ENCODE results near the gene NPBWR2.
"Not testable (repeated sequence)": the region's sequence is repeated elsewhere in the genome, so short reads cannot be mapped to it uniquely, and the experiment has no call there.

Gene NPBWR2

DNA sequence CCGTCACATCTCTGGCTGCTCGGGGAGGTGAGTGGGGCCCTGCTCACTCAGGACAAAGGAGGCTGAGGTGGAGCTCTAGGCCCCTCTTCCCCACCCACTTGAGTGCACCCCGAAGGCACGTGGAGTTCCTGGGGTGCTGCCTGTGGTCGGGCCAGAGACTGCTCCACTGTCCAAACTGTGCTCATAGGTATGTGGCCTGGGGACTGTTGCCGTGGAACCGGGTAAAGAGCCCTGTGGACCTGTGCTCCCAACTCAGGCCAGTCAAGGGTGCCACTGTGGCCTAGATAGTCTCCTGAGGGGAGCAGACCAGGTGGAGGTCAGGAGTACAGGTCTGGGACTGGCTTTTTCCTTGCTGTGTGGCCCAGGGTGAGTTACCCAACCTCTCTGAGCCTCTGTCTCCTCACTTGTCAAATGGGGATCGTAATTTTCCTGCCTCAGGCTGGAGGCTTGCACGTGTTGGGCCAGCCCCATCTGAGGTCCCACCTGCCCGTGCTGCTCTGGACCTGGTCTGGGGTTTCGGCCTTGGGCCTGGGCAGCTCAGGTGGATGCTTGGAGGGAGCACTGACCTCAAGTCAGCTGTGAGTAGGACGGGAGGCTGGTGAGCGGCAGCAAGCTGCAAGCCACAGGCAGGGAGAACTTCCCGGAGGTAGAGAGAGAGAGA, 12.4 kb upstream of the NPBWR2 start:
- H3K36me3 Mint-ChIP-seq (ENCODE audit: insufficient read depth): peaks cover 6% of the 10 kb centered on the region

DNA sequence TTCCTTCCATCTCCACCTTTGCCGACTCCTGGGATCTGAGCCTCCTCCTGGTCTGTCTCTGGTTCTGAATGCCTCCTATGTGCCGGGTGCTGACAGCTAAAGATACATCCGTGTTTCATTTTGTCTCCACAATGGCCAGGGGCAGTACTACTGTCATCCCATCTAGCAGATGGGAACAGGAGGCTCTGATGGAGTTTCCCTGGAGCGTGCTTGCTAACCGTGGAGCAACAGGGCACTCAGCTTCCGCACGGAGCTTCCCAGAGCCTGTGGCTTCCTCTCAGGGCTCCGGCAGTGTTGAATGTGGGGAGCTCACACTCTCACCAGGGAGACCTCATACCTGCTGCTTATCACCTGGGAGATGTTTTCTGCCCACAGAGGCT, 11.9 kb upstream of the NPBWR2 start:
- DNase-seq (ENCODE audit: low spot score in 2 of 2) (no peak), ATAC-seq (replicated peaks; ENCODE audit: extremely low read depth, poor library complexity, severe bottlenecking) (no peak)
- Mint-ChIP-seq H3K27me3 (peaks cover 20% of the 10 kb centered on the region), H3K4me1 (peaks cover 8% of the 10 kb centered on the region), H3K27ac (ENCODE audit: low read depth) (no peak overlapping the region), H3K4me3 (peak overlapping the region; percentile 74), H3K9me3 (no peaks in the 10 kb centered on the region), H3K36me3 (ENCODE audit: insufficient read depth) (peaks cover 6% of the 10 kb centered on the region)

More for the DNA sequence above, 12.4 kb upstream of the NPBWR2 start:
- ATAC-seq (replicated peaks; ENCODE audit: extremely low read depth, poor library complexity, severe bottlenecking) (no peak), DNase-seq (ENCODE audit: low spot score in 2 of 2) (no peak)
- H3K4me3 Mint-ChIP-seq: peak overlapping the region; percentile 74
- H3K4me1 Mint-ChIP-seq: peaks cover 8% of the 10 kb centered on the region
- H3K9me3 Mint-ChIP-seq: no peaks in the 10 kb centered on the region
- peaks cover 20% of the 10 kb centered on the region for H3K27me3 Mint-ChIP-seq
- H3K27ac Mint-ChIP-seq (ENCODE audit: low read depth): peak overlapping the region; percentile 78

DNA sequence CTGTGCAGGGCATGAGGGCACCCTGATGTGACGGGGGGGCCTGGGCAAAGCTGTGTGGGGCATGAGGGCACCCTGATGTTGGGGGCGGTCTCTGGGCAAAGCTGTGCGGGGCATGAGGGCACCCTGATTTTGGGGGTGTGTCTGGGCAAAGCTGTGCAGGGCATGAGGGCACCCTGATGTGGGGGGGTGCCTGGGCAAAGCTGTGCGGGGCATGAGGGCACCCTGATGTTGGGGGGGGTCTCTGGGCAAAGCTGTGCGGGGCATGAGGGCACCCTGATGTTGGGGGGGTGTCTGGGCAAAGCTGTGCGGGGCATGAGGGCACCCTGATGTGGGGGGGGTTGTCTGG, 10.0 kb upstream of the NPBWR2 start:
- not testable (repeated sequence) for H3K4me1 Mint-ChIP-seq; ATAC-seq (replicated peaks; ENCODE audit: extremely low read depth, poor library complexity, severe bottlenecking); DNase-seq (ENCODE audit: low spot score in 2 of 2); H3K27ac Mint-ChIP-seq (ENCODE audit: low read depth); H3K36me3 Mint-ChIP-seq (ENCODE audit: insufficient read depth); H3K9me3 Mint-ChIP-seq; H3K4me3 Mint-ChIP-seq
- H3K27me3 Mint-ChIP-seq: peaks cover 11% of the 10 kb centered on the region

DNA sequence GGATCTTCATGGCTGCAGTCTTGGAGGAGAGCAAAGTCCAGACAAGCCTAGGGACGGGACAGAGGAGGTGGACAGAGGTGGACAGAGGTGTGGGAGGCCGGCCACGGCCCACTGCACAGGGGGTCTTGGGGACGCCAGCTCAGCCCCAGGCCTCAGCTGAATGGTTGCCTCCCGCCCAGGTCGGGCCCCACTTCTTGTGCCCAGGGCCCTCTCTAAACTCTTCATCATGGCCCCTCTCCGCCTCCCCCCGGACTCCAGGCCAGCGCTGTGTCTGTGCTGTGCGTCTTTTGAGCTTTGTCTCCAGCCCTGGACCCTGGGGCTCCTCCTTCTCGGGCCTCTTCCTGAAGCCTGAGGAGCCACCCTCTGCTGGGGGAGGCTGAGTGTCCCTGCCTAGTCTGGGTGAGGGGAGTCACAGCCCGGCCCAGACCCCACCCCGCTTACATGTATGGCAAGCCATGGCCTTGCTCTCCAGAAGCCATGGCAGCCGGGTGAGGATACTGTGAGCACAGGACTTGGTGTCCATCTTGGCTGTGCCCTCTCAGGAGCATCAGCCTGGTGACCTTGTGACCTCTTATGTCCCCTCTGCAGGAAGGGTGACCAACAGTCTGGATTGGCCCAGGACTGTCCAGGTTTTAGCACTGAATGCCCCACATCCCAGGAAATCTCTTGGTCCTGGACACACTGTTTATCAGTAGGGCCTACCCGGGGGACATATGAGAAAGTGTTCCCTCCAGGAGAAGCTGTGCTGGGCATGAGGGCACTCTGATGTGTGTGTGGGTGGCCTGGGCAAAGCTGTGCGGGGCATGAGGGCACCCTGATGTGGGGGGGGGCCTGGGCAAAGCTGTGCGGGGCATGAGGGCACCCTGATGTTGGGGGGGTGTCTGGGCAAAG, 9.4 kb upstream of the NPBWR2 start:
- DNase-seq (ENCODE audit: low spot score in 2 of 2): no peak
- no peak for ATAC-seq (replicated peaks; ENCODE audit: extremely low read depth, poor library complexity, severe bottlenecking)
- no peak overlapping the region for H3K4me3 Mint-ChIP-seq
- peaks cover 7% of the 10 kb centered on the region for H3K27me3 Mint-ChIP-seq
- peaks cover 6% of the 10 kb centered on the region for H3K36me3 Mint-ChIP-seq (ENCODE audit: insufficient read depth)
- no peaks in the 10 kb centered on the region for H3K9me3 Mint-ChIP-seq
- no peak overlapping the region for H3K27ac Mint-ChIP-seq (ENCODE audit: low read depth)
- H3K4me1 Mint-ChIP-seq: peaks cover 8% of the 10 kb centered on the region

DNA sequence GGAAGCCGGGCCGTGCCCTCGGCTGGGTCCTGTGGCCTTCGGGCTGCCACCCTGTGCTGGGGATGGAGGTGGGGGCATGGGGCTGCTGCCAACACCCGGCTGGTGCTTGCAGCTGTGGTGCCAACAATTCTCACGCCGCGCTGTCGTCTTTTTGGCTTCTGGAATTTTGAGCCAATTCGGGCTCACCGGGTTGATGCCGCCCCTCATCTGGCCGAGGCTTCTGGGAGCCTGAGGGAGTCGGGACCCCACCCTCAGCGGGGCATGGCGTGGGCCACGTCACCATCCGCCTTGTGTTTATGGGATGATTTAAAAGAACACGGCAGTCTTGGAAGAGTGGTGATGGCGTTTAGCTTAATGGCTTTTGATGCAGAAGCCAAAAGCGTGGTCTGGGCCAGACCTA, 8.7 kb upstream of the NPBWR2 start:
- Mint-ChIP-seq H3K36me3 (ENCODE audit: insufficient read depth) (peaks cover 6% of the 10 kb centered on the region), H3K9me3 (no peaks in the 10 kb centered on the region), H3K27me3 (no peaks in the 10 kb centered on the region), H3K27ac (ENCODE audit: low read depth) (no peak overlapping the region), H3K4me3 (no peak overlapping the region), H3K4me1 (peaks cover 8% of the 10 kb centered on the region)
- no peak for ATAC-seq (replicated peaks; ENCODE audit: extremely low read depth, poor library complexity, severe bottlenecking)
- no peak for DNase-seq (ENCODE audit: low spot score in 2 of 2)

DNA sequence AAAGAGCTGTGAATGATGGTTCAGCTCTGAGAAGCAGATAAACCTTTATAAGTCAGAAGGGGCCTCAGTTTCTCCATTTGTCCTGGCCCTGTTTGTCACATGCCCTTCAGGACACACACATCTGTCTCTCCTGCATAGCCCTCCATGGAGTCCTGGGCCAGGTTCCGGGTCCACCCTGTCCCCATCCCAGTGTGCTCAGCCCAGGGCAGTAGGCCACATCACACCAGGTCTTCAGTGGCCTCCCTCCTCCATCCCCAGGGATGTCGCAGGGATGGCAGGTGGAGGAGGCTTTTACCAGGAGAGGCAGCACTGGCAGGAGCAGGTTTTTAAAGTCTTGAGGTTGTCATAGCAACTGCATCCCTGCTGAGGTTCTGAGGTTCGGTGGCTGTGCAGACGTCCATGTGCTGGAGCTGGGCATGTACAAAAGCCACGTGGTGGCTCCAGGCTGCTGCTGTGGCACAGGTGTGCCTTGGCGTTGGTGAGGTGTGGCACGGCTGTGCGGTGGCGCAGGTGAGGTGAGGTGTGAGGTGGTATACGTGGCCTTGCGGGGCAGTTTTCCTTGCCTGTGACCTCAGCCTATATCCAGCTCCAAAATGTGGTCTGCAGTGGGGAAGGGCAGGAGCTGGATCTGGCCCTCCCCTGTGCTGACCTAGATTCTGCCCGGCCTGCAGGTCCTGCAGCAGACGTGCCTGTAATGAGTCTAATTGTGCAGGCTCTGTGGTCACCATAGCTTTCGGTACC, 8.0 kb upstream of the NPBWR2 start:
- peaks cover 6% of the 10 kb centered on the region for H3K4me1 Mint-ChIP-seq
- ATAC-seq (replicated peaks; ENCODE audit: extremely low read depth, poor library complexity, severe bottlenecking) (no peak), DNase-seq (ENCODE audit: low spot score in 2 of 2) (peak in 1 of 2 donors; percentile 10)
- peaks cover 4% of the 10 kb centered on the region for H3K36me3 Mint-ChIP-seq (ENCODE audit: insufficient read depth)
- H3K4me3 Mint-ChIP-seq: no peak overlapping the region
- H3K9me3 Mint-ChIP-seq: no peaks in the 10 kb centered on the region
- no peaks in the 10 kb centered on the region for H3K27me3 Mint-ChIP-seq
- H3K27ac Mint-ChIP-seq (ENCODE audit: low read depth): no peak overlapping the region

DNA sequence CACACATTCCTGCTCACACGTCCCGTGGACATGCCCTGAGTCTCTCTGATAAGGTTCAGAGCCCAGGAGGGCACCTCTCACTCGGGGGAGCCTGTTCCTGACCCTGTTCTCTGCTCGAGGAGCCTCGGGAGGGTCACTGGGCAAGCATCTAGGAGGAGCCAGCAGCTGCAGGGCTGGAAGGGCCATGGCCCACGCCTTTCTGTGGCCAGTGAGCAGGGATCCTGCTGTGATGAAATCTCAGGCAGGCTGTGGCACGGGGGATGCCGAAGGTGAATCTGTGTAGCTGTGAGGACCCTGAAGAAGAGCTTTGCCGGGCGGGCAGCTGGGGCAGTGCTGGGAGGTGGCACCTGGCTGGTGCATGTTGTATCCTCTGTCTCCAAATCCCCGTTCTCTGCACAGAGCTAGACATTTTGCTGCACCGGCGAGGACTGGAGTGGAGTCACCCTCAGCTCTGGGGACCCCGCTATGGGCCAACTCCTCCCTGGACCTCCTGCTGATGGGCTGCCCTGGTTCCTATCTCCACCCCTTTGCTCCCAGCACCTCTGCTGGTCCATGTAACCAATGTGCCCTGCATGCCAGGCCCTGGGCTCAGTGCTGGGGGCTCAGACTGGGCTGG, 7.1 kb upstream of the NPBWR2 start:
- H3K9me3 Mint-ChIP-seq: no peaks in the 10 kb centered on the region
- DNase-seq (ENCODE audit: low spot score in 2 of 2) (peak in 1 of 2 donors; percentile 8), ATAC-seq (replicated peaks; ENCODE audit: extremely low read depth, poor library complexity, severe bottlenecking) (no peak)
- no peak overlapping the region for H3K4me3 Mint-ChIP-seq
- no peaks in the 10 kb centered on the region for H3K27me3 Mint-ChIP-seq
- H3K27ac Mint-ChIP-seq (ENCODE audit: low read depth): no peak overlapping the region
- H3K36me3 Mint-ChIP-seq (ENCODE audit: insufficient read depth): no peaks in the 10 kb centered on the region
- H3K4me1 Mint-ChIP-seq: no peaks in the 10 kb centered on the region

DNA sequence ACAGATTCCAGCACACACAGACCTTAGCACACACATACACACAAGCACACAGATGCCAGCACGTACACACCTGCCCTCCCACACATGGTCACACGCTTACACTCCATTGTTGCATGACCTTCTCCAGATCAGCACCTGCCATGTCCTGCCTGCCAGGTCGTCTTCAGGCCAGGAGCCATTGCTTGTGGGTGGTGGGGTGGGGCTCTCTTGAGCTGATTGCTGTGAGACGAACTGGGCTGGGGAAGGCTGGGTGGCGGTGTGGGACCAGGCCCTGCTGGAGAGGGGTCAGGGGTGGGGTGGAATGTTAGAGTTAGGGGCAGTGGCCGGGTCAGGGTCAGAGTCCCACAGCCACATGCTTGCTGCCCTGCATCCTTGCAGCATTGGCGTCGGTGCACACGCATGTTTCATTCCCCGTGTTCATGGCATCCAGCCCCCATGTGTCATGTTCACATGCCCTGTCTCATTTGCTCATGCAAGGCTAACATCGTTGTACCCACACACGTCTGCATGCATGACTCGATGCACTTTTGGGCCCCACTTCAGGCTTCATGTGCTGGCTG, 6.5 kb upstream of the NPBWR2 start:
- H3K4me3 Mint-ChIP-seq: no peak overlapping the region
- H3K9me3 Mint-ChIP-seq: no peaks in the 10 kb centered on the region
- no peak overlapping the region for H3K27ac Mint-ChIP-seq (ENCODE audit: low read depth)
- no peaks in the 10 kb centered on the region for H3K4me1 Mint-ChIP-seq
- ATAC-seq (replicated peaks; ENCODE audit: extremely low read depth, poor library complexity, severe bottlenecking) (no peak), DNase-seq (ENCODE audit: low spot score in 2 of 2) (peak in 1 of 2 donors; percentile 3)
- no peaks in the 10 kb centered on the region for H3K36me3 Mint-ChIP-seq (ENCODE audit: insufficient read depth)
- H3K27me3 Mint-ChIP-seq: no peaks in the 10 kb centered on the region

DNA sequence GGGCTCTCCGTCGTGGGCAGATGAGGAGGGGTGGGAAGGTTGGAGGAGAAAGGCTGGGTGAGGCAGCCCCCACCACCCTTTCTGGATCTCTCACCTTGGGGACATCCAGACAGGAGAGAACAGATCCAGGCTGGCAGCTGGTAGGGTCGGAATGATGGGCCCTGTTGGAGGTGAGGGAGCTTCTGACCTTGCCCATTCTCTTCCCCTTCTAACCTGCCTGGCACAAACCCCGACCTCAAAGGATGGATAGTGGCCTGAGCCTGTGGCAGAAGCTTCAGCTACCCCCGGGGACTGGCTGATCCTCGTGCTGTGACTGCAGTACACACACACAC, 6.0 kb upstream of the NPBWR2 start:
- Mint-ChIP-seq H3K9me3 (no peaks in the 10 kb centered on the region), H3K27me3 (no peaks in the 10 kb centered on the region), H3K4me1 (no peaks in the 10 kb centered on the region), H3K36me3 (ENCODE audit: insufficient read depth) (no peaks in the 10 kb centered on the region), H3K27ac (ENCODE audit: low read depth) (no peak overlapping the region), H3K4me3 (no peak overlapping the region)
- DNase-seq (ENCODE audit: low spot score in 2 of 2): peak in 1 of 2 donors; percentile 7
- ATAC-seq (replicated peaks; ENCODE audit: extremely low read depth, poor library complexity, severe bottlenecking): no peak

DNA sequence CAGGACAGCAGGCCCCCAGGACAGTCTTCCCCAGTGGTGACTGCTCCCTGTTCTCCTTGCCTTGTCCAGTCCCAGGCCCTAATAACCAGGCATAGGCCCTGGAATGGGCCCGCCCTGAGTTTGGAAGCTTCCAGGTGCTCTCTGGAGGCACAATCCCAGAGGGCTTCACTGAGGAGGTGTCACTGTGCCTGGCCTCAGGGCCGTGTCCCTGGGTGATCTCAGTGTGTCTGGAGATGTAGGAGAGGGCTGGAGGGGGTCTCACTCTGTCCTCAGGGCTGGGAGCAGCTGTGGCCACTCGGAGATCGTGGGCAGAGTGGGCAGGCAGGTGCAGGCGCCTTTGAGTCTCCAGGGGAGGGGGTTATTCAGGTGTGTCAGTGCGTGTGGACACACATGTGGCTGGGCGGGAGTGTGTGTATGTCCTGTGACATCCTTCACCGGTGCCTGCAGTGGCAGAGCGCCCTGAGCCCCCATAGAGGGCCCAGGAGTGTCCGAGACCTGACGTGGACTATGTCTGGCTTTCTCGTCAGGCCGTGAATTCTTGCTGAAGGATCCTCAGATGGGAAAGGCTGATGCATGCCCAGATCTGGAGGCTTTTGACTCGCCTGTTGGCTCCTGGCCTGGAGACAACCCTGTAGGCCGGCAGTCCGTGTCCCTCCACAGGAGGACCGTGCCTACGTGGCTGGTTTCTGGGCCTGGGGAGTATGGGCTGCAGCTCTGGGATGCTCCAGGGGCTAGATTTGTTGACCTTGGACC, 5.5 kb upstream of the NPBWR2 start:
- no peaks in the 10 kb centered on the region for H3K36me3 Mint-ChIP-seq (ENCODE audit: insufficient read depth)
- H3K4me3 Mint-ChIP-seq: no peak overlapping the region
- no peak for ATAC-seq (replicated peaks; ENCODE audit: extremely low read depth, poor library complexity, severe bottlenecking)
- no peaks in the 10 kb centered on the region for H3K27me3 Mint-ChIP-seq
- no peaks in the 10 kb centered on the region for H3K4me1 Mint-ChIP-seq
- H3K27ac Mint-ChIP-seq (ENCODE audit: low read depth): no peak overlapping the region
- H3K9me3 Mint-ChIP-seq: no peaks in the 10 kb centered on the region
- peak in 1 of 2 donors; percentile 10 for DNase-seq (ENCODE audit: low spot score in 2 of 2)

DNA sequence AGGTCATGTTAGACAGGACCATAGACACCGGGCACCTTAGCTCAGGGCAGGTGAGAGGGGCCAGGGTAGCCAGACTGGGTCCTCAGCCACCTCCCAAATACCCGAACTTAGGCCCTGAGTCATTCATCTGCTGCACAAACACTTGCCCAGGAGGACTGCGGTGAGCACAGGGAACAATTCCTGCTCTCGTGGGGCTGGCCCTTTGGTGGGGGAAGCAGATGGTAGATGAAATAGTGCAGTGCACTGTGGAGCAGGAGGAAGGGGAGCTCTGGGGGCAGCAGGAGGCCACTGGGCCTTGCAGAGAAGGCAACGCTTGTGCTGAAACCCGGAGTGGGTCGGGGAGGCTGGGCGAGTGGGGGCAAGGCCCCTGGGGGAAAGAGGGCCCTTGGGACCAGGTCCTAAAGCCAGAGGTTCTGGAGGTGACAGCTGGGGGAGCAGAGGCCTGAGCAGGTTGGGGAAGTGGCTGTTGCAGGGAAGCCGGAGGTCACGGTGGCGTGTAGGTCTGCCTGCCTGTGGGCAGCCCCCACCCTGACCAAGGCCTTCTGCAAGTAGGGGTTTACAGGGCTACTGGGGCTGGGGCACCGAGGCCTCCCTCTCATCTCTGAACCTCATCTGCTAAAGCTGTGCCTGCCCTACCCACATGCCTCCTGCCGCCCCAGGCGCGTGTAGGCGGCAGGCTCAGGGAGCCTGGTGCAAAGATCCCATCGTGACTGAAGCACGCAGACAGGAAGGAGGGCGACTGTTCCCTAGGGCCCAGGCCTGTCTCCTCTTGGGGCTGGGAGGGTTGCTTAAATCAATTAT, 4.7 kb upstream of the NPBWR2 start:
- no peaks in the 10 kb centered on the region for H3K36me3 Mint-ChIP-seq (ENCODE audit: insufficient read depth)
- H3K27ac Mint-ChIP-seq (ENCODE audit: low read depth): no peak overlapping the region
- no peak for ATAC-seq (replicated peaks; ENCODE audit: extremely low read depth, poor library complexity, severe bottlenecking)
- no peak overlapping the region for H3K4me3 Mint-ChIP-seq
- DNase-seq (ENCODE audit: low spot score in 2 of 2): peak in 1 of 2 donors; percentile 13
- H3K4me1 Mint-ChIP-seq: no peaks in the 10 kb centered on the region
- no peaks in the 10 kb centered on the region for H3K27me3 Mint-ChIP-seq
- H3K9me3 Mint-ChIP-seq: no peaks in the 10 kb centered on the region
